GM10847 (cell line): Measurements from ENCODE around the gene FLRT1.
A peak's percentile ranks its signal among the peaks of the same experiment; 100 is the strongest.

ENCODE experiments used
- POLR2A ChIP-seq: IDR thresholded peaks from 2 replicates; pipeline ENCODE4 v1.6.1; 2011; ENCODE audit not compliant: insufficient read length; ENCODE audit errors: extremely low read depth

FLRT1 gene, protein sequence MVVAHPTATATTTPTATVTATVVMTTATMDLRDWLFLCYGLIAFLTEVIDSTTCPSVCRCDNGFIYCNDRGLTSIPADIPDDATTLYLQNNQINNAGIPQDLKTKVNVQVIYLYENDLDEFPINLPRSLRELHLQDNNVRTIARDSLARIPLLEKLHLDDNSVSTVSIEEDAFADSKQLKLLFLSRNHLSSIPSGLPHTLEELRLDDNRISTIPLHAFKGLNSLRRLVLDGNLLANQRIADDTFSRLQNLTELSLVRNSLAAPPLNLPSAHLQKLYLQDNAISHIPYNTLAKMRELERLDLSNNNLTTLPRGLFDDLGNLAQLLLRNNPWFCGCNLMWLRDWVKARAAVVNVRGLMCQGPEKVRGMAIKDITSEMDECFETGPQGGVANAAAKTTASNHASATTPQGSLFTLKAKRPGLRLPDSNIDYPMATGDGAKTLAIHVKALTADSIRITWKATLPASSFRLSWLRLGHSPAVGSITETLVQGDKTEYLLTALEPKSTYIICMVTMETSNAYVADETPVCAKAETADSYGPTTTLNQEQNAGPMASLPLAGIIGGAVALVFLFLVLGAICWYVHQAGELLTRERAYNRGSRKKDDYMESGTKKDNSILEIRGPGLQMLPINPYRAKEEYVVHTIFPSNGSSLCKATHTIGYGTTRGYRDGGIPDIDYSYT

DNA sequence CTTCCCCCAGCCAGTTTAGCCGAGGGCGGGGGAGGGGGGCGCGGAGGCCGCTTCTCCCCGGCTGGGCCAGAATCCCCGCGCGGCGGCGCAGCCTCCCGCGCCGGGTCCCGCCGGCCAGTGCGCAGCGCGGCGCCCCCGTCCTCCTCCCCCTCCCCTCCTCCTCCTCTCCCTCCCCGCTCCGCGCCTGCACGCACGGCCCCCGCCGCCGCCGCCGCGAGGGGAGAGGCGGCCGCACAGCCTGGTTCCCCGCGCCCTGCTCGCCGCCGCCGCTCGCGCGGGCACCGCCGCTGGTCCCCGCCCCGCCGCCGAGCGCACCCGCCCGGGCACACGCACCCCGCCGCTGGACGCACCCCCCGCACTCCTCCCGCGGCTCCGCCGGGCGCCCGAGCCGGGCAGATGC lies at the start of gene FLRT1:
TSS of gene FLRT1 (plus strand) at position 356 of the 400 bp plus-strand sequence. CDS start 80,337 bp downstream, outside the sequence.
- no peak for TF ChIP-seq POLR2A

DNA sequence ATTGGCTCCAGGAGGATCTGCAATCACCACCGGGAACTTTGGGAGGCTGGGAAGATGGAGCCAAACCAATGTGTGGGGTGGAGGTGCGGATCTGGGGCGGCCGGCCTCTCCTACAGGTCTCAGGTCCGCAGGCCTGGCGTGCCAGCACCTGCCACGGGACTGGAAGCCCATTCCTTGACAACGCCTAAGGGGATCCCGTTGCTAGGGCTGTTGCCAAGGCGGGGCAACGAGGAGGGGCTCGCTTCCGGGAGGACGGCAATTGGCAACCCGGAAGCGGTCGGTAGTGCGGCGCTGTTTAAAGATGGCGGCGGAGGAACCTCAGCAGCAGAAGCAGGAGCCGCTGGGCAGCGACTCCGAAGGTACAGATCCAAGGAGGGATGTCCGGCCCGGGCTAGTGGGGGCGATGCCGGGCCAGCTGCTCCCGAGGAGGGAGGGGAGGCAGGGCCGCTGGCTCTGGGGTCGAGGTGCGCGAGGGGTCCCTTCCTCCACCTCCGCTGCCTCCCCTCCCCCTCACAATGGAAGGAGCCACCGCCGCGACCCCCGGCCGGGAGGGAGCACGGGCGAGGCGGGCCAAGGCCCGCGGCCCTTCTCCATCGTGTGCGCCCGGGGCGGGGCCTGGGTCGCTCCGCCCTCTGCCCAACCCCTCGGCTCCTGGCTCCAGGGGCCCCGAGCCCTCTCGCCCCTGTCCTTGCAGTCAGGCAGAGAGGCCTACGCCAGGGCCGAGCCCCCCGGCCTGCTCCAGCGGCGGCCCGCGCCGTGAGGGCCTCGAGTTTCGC lies 49.4 kb upstream of the FLRT1 start, which contains the start of gene OTUB1:
TSS of gene OTUB1 (plus strand) at position 283 of the 776 bp plus-strand sequence. CDS start at position 302, 19 bp downstream.
- peak; percentile 78 for TF ChIP-seq POLR2A

DNA sequence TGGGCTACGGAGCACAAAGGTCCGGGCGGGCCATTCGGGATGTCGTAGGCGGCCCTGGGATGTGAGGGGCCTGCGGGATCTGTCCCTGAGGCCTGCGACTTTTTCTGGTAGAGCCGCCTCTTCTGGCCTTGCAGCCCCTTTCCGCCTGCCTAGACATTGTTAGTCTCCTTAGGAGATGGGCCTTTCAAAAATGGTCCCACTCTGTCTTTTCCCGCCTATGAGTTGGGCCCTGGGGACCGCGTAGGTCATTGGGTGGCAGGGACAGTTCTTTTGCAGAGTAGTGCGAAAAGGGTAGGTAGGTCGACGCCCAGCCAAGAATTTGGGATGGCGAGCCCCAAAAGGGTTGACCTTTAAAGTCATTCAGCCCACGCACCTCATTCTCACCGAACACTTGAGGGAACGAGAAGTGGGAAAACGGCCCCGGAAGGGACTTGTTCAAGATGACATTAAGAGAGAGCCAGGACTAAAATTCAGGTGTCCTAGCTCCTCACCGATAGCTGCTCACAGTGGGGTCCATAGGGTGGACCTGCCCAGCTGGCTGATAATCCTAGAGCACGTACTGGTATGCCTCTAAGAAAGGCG lies 48.7 kb upstream of the FLRT1 start:
- TF ChIP-seq POLR2A, result no peak

DNA sequence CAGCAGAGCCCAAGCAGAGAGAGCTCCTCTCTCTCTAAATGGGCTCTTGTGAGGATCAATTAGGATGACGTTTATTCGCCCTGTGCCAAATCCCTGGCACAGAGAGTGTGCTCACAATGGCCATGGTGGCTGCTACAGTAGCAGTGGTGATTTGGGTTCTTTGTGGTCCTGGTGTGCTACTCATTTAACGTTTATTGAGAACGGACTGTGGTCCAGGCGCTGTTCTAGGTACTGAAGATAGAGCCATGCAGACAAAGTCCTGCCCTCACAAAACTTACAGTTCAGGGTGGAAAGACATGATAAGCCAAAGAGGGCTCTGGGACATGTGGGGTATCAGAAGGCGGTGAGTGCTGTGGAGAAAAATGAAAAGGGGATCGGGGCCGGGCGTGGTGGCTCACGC lies 44.2 kb upstream of the FLRT1 start:
- TF ChIP-seq POLR2A, result no peak

DNA sequence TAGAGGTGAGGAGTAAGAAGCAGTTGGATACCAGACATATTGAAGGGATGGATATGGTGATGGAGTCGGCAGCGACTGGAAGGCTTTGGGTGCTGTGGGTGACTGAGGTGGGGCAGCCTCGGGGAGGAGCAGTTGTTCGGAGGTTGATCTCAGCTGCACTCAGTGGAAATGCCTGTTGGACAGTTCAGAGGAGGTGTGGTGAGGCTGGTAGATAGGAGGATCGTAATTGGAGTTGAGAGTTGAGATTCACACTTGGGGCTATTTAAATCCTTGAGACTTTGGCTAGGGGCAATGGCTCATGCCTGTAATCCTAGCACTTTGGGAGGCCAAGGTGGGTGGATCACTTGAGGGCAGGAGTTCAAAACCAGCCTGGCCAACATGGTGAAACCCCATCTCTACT lies 42.6 kb upstream of the FLRT1 start:
- no peak for TF ChIP-seq POLR2A

DNA sequence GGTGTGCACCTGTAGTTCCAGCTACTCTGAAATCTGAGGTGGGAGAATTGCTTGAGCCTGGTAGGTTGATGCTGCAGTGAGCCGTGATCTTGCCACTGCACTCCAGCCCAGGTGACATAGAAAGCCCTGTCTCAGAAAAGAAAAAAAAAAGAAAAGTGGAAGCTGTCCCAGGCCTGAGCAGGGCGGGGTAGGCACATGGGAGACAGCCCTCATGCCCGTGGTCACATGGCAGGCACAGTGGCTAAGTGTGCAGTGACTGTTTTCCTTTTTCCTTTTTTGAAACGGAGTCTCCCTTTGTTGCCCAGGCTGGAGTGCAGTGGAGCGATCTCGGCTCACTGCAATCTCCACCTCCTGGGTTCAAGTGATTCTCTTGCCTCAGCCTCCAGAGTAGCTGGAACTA lies 41.7 kb upstream of the FLRT1 start:
- no peak for TF ChIP-seq POLR2A

DNA sequence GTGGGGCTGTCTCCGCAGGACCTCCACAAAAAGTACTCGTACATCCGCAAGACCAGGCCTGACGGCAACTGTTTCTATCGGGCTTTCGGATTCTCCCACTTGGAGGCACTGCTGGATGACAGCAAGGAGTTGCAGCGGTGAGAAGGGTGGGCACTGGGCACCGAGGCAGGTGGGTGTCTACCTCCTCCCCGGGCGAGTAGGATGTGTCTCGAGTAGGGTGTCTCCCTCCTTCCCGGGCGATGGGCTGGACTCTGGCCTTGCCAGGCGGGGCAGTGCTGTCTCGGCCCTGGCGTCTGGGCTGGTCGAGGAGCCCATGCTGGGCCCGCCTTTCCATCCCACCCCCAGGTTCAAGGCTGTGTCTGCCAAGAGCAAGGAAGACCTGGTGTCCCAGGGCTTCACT lies 39.2 kb upstream of the FLRT1 start:
- TF ChIP-seq POLR2A, result no peak

DNA sequence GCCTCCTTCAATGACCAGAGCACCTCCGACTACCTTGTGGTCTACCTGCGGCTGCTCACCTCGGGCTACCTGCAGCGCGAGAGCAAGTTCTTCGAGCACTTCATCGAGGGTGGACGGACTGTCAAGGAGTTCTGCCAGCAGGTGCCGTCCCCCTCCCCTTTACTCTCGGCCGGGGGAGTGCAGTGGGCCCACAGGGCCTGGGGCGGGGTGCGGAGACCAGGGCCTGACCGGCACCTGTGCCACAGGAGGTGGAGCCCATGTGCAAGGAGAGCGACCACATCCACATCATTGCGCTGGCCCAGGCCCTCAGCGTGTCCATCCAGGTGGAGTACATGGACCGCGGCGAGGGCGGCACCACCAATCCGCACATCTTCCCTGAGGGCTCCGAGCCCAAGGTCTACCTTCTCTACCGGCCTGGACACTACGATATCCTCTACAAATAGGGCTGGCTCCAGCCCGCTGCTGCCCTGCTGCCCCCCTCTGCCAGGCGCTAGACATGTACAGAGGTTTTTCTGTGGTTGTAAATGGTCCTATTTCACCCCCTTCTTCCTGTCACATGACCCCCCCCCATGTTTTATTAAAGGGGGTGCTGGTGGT lies 38.5 kb upstream of the FLRT1 start:
- no peak for TF ChIP-seq POLR2A

DNA sequence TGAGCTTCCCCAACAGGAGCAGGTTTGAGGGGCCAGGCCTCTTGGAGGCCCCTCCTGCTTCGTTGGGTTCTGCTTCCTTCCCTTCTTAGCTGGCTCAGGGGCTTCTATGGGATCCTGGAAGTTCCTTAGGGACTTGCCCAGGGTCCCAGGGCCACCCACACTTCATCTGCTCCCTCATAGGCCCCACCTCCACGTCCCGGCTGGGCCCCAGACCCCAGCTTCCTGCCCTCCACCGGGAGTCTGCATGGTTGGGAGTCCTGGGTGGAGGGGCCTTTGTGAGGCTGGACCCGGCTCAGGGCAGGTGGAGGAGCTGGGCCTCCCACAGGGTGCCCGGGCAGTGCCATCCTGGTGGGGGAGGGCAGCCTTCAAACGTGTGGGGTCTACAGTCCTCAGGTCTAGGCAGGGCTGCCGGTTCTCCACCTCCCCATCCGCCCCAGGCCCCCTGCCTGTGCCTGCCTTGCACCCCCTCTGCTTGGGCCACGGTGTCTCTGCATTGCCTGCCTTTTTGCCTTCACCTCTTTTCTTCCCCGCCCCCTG lies 37.9 kb upstream of the FLRT1 start:
- no peak for TF ChIP-seq POLR2A

DNA sequence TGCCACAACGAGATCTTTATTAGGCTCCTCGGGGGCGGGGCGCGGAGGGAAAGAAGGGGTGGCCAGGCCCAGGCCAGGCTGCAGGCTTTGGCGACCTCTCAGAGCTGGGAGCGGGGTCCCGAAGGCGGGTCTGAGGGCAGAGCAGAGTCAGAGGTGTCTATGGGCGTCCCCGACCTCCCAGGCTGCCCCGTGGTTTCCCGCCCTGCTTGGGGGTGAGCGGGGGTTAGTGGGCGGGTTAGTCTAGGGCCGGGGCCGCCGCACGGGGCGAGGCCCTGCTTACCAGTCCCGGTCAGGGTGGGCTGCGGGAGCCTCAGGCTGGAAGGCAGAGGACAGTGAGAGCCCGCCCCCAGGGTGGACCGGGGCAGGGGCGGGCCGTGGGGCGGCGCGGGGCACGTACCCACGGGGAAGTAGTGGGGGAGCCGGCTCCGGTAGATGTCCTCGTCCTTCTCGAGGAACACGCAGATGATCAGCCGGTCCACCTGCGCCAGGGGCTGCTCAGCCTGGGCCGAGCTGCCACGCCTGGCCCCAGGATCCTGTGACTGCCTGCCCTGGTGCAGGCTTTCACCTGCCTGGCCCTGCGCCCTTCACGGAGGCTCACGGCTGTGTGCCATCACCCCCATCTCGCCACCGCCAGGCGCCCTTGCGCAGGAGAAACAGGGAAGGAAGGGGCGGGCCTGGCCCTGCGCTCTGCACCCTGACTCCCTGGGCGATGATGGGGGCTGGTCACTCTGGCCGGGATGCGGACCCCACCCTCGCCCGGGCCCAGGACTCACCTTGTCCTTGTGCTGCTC lies 37.0 kb upstream of the FLRT1 start:
- no peak for TF ChIP-seq POLR2A

DNA sequence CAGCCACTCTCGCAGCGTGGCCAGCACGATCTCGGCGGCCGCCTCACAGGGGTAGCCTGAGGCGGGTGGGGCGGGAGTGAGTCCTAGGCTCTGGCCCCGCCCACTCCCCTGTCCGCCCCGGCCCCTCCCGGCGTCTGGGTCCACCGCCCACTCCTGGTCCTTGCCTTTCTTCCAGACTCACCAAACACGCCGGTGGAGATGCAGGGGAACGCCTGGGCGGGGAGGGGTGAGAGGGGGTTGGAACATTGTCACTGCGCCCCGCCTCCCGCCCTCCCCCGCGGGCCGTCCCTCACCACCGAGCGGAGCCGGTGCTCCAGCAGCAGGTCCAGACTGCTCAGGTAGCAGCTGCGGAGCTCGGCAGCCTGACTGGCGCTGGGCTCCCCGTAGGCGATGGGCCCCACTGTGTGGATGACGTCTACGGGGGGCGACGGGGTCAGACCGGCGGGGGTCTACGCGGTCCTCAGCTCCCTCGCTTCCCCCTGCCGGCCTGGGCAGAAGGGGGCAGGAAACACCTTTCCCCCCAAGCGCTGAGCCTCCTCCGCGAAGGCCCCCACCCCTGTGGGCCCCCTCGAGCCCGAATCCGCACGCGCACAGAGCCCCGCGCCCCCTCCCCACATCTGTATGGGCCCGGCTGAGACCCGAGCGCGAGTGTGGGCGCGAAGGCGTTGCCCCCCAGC lies 36.2 kb upstream of the FLRT1 start:
- TF ChIP-seq POLR2A, result no peak

DNA sequence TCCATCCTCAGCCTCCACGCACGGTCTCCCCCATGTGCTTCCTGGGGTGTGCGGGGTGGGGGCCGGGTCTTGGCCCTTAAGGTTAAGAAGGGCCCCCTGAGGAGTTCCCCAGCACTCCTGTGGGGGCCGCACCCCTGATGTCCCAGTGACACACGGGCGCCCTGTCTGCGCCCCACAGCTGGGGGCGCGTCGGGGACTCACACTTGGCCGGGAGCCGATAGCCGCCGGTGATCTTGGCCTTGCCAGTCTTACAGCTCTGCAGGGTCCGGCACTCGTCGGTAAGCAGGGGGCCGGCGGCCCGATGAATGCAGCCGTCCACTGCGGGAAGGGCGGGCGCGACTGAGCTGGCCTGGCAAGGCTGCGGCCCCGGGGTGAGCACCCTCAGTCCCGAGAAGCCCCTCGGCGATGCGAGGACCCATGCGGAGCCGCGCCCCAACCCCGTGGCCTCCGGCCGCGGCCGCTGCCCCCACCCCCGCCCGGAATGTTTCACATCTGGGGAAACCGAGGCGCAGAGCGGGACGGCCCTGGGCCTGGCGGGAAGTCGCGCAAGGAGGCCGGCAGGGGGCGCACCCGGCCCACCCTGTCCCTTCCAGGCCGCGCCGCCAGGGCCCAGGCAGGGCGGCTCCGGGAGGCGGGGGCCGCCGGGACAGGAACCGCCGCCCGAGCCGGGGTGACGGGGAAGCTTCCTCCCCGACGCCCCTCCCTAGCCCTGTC lies 35.5 kb upstream of the FLRT1 start:
- no peak for TF ChIP-seq POLR2A
